Measurements from ENCODE around the gene BACH2.

- TF ChIP-seq CTCF (IDR thresholded peaks at IDR 0.05) (no peak), POLR2AphosphoS5 (IDR thresholded peaks at IDR 0.05) (no peak), POLR2A (IDR thresholded peaks at IDR 0.05) (no peak)
These were observed 164.8 kb downstream of the BACH2 start for GRCh38 chr6:90131614-90132423.
